NCI-H345 treated with DMSO at 0.1 percent for 48 hours (cell line): Measurements from ENCODE around the gene NAT8.
A peak's percentile ranks its signal among the peaks of the same experiment; 100 is the strongest.
"Not testable (repeated sequence)": the region's sequence is repeated elsewhere in the genome, so short reads cannot be mapped to it uniquely, and the experiment has no call there.

ENCODE experiments used
- DNase-seq: peaks from one replicate; lab custom pipeline; 2025; ENCODE audit not compliant: unreplicated experiment; lab: John Stamatoyannopoulos, UW

NAT8 gene

GRCh38 chr2:73642338-73643018, at the start of gene NAT8:
Gene NAT8 (minus strand): TSS chr2:73642422. CDS start chr2:73641628, 794 bp downstream.
- no peak for DNase-seq

- not testable (repeated sequence) for DNase-seq
Measured at GRCh38 chr2:73690372-73691088, 48.3 kb upstream of the NAT8 start.

- not testable (repeated sequence) for DNase-seq
Measured at GRCh38 chr2:73688494-73688893, 46.3 kb upstream of the NAT8 start.

GRCh38 chr2:73685764-73686438, 43.7 kb upstream of the NAT8 start:
- DNase-seq = no peak

- DNase-seq = not testable (repeated sequence)
Measured at GRCh38 chr2:73684905-73685304, 42.7 kb upstream of the NAT8 start.

GRCh38 chr2:73684325-73684724, 42.1 kb upstream of the NAT8 start:
- DNase-seq = not testable (repeated sequence)

- DNase-seq = peak; percentile 4
Measured at GRCh38 chr2:73679951-73680571, 37.8 kb upstream of the NAT8 start.

GRCh38 chr2:73679237-73679636, 37.0 kb upstream of the NAT8 start:
- not testable (repeated sequence) for DNase-seq

GRCh38 chr2:73678008-73678407, 35.8 kb upstream of the NAT8 start:
- DNase-seq = not testable (repeated sequence)

- DNase-seq = not testable (repeated sequence)
Measured at GRCh38 chr2:73676211-73676610, 34.0 kb upstream of the NAT8 start.

- not testable (repeated sequence) for DNase-seq
Measured at GRCh38 chr2:73674696-73675157, 32.5 kb upstream of the NAT8 start.

- DNase-seq = not testable (repeated sequence)
Measured at GRCh38 chr2:73669976-73670375, 27.8 kb upstream of the NAT8 start.

- not testable (repeated sequence) for DNase-seq
Measured at GRCh38 chr2:73667239-73667638, 25.0 kb upstream of the NAT8 start.

GRCh38 chr2:73654175-73654574, 12.0 kb upstream of the NAT8 start:
- DNase-seq = no peak

- DNase-seq = no peak
Measured at GRCh38 chr2:73652348-73652747, 10.1 kb upstream of the NAT8 start.

- no peak for DNase-seq
Measured at GRCh38 chr2:73651591-73652230, 9.5 kb upstream of the NAT8 start.

- DNase-seq = not testable (repeated sequence)
Measured at GRCh38 chr2:73647690-73648089, 5.5 kb upstream of the NAT8 start.

- no peak for DNase-seq
Measured at GRCh38 chr2:73641767-73642062, 507 bp downstream of the NAT8 start.

- no peak for DNase-seq
Measured at GRCh38 chr2:73640946-73641766, 1.1 kb downstream of the NAT8 start.

- no peak for DNase-seq
Measured at GRCh38 chr2:73640511-73640911, 1.7 kb downstream of the NAT8 start.
